OCI-M1 (cell line): Measurements from ENCODE around the gene ZMIZ1.

Experiments used
- DNase-seq: peaks from one replicate; lab custom pipeline; 2025; lab: John Stamatoyannopoulos, UW

The ZMIZ1 gene

GRCh38 chr10:79308969-79309665, 240.4 kb downstream of the ZMIZ1 start:
- DNase-seq, result no peak

- no peak for DNase-seq
Observed at GRCh38 chr10:79310200-79310865, 241.6 kb downstream of the ZMIZ1 start.

GRCh38 chr10:79310911-79311573, 242.3 kb downstream of the ZMIZ1 start:
- no peak for DNase-seq

- no peak for DNase-seq
Observed at GRCh38 chr10:79311581-79312407, 243.0 kb downstream of the ZMIZ1 start.

- DNase-seq, result no peak
Observed at GRCh38 chr10:79312601-79313187, 243.9 kb downstream of the ZMIZ1 start.

- DNase-seq, result no peak
Observed at GRCh38 chr10:79313320-79313719, 244.6 kb downstream of the ZMIZ1 start.

GRCh38 chr10:79313911-79314439, 245.2 kb downstream of the ZMIZ1 start:
- no peak for DNase-seq

- no peak for DNase-seq
Observed at GRCh38 chr10:79314761-79315601, 246.2 kb downstream of the ZMIZ1 start.

GRCh38 chr10:79315602-79315920, 246.8 kb downstream of the ZMIZ1 start:
- DNase-seq, result no peak

- DNase-seq, result peak; percentile 49
Observed at GRCh38 chr10:79316671-79317431, 248.1 kb downstream of the ZMIZ1 start.

GRCh38 chr10:79318369-79318768, 249.6 kb downstream of the ZMIZ1 start:
- DNase-seq, result peak; percentile 42

- peak; percentile 13 for DNase-seq
Observed at GRCh38 chr10:79319115-79319771, 250.5 kb downstream of the ZMIZ1 start.

GRCh38 chr10:79320316-79320715, 251.6 kb downstream of the ZMIZ1 start:
- DNase-seq, result no peak

- DNase-seq, result peak; percentile 32
Observed at GRCh38 chr10:79320820-79321493, 252.2 kb downstream of the ZMIZ1 start.

- no peak for DNase-seq
Observed at GRCh38 chr10:79321494-79321882, 252.7 kb downstream of the ZMIZ1 start.

GRCh38 chr10:79321951-79322350, 253.2 kb downstream of the ZMIZ1 start:
- DNase-seq, result no peak

- DNase-seq, result peak; percentile 88
Observed at GRCh38 chr10:79322616-79323543, 254.1 kb downstream of the ZMIZ1 start.

- no peak for DNase-seq
Observed at GRCh38 chr10:79323602-79324001, 254.8 kb downstream of the ZMIZ1 start.
